HG03565 (cell line): ENCODE results near the gene ZFP64.
"Not testable (repeated sequence)": the region's sequence is repeated elsewhere in the genome, so short reads cannot be mapped to it uniquely, and the experiment has no call there.

Experiments
- ATAC-seq: cut with Tn5 transposase; IDR thresholded peaks from one replicate; pipeline ENCODE4 v1.9.1; 2021; ENCODE audit warnings: mild to moderate bottlenecking, moderate library complexity; ENCODE audit not compliant: unreplicated experiment

The ZFP64 gene

GRCh38 chr20:52166150-52166549 is 25.4 kb downstream of the ZFP64 start:
- ATAC-seq: no peak

DNA sequence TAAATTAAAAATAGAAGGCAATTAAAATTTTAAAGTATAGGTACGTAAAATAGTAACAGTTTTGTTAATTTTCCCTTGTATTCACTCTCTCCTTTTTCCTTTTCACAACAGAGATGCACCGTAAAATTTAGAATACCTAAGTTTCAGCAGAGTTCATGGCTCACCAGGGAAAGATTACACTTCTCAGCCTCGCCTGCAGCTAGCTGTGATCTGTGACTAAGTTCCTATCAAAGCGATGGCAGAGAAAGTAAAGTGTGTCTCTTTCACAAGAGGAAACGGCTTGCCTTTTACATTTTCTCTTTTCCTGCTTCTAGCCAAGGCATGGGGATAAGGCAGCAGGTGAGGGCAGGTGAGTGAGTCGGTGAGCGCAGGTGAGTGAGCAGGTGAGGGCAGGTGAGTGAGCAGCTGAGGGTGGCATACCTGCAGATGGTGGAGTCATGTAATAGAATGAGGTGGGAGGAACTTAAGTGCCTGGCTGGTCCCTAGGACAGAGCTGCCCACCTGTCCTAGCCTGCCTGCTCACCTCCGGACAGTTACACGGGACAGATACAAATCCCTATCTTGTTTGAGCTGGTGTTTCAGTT is 30.9 kb downstream of the ZFP64 start:
- no peak for ATAC-seq

DNA sequence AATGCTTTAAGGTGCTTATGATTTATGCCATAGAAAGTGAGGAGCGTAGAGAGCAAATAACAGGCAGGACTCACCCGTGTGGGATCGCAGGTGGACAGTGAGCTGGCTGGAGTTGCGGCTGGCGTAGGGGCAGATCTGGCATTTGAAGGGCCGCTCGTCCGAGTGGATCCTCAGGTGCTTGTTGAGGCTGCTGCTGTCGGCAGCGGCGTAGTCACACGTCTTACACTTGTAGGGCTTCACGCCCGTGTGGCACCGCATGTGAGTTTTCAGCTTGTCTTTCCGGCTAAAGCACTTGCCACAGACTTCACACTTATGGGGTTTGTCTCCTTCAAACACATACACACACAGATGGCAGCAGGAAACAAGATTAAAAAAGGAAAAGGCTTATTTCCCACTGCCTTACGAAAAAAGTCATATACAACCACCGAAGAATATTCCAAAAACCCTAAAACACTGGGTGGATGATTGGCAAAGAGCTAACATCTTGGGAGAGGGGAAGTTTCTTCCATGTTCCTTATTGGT is 31.5 kb downstream of the ZFP64 start:
- no peak for ATAC-seq

GRCh38 chr20:52154575-52154974 is 37.0 kb downstream of the ZFP64 start:
- no peak for ATAC-seq

DNA sequence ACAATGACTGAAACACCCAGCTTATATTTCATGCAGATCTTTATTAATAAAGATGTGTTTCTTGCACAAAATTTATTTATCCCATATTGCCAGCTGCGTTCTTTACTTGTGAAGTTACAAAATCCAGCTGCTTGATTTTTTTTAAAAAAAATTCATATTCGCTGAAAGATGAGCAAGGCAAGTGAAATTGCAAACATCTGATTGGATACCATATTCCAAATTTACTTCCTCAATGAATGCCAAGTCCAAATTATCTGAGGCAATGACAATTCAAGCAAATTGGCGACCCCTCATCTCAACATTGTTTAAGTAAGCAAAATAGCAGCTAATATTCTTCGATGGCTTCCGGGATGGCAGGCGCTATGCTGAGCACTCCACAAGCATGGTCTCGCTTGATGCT is 37.7 kb downstream of the ZFP64 start:
- no peak for ATAC-seq

DNA sequence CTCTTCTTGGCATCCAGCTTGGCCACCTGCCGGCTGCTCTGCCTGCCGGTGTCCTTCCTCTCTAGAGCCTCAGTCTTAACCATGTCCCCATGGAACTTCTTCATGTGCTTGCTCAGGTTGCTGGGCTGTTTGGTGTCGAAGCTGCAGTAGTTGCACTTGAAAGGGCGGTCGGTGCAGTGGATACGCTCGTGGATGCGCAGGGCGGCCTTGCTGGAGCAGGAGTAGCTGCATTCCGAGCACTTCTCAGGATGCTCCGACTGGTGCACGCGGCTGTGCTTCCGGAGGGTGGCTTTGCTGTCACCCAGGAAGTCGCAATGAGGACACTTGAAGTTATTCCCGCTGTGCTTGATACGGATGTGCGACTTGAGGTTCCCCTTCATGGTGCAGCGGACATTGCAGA is 38.7 kb downstream of the ZFP64 start:
- no peak for ATAC-seq

GRCh38 chr20:52152416-52152815 is 39.2 kb downstream of the ZFP64 start:
- no peak for ATAC-seq

GRCh38 chr20:52150440-52151258 is 40.9 kb downstream of the ZFP64 start:
- ATAC-seq: no peak

GRCh38 chr20:52145587-52145986 is 46.0 kb downstream of the ZFP64 start:
- ATAC-seq: no peak

DNA sequence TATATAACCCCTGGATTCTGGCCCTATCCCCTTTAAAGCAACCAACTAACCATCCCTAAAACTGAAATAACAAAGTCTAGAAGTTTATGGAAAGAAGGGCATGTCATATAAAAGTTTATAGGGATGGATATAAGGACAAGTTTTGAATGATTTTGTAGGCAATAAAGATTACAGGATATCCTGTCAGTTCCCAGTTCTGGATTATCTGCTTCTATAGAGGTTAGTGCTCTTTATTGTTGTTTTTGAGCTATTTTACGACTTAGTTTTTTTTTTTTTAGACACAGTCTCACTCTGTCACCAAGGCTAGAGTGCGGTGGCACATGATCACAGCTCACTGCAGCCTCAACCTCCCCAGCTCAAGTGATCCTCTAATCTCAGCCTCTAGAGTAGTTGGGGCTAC is 48.3 kb downstream of the ZFP64 start:
- ATAC-seq: no peak

GRCh38 chr20:52142757-52143156 is 48.8 kb downstream of the ZFP64 start:
- ATAC-seq: no peak

GRCh38 chr20:52139986-52140385 is 51.6 kb downstream of the ZFP64 start:
- no peak for ATAC-seq

GRCh38 chr20:52137850-52138249 is 53.7 kb downstream of the ZFP64 start:
- ATAC-seq: no peak

- ATAC-seq: not testable (repeated sequence)
Measured at GRCh38 chr20:52133714-52134113, 57.9 kb downstream of the ZFP64 start.

DNA sequence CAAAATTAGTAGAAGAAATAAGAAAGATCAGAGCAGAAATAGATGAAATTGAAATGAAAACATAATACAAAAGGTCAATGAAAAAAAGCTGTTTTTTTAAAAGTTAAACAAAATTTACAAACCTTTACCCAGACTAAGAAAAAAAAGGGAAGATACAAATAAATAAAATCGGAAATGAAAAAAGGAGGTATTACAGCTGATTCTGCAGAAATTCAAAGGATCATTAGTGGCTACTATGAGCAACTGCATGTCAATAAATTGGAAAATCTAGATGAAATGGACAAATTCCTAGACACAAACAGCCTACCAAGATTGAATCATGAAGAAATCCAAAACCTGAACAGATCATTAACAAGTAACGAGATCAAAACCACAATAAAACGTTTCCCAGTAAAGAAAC is 59.2 kb downstream of the ZFP64 start:
- ATAC-seq: no peak

GRCh38 chr20:52131048-52131643 is 60.4 kb downstream of the ZFP64 start:
- no peak for ATAC-seq

GRCh38 chr20:52130406-52130805 is 61.2 kb downstream of the ZFP64 start:
- ATAC-seq: no peak

GRCh38 chr20:52129611-52130010 is 62.0 kb downstream of the ZFP64 start:
- no peak for ATAC-seq

DNA sequence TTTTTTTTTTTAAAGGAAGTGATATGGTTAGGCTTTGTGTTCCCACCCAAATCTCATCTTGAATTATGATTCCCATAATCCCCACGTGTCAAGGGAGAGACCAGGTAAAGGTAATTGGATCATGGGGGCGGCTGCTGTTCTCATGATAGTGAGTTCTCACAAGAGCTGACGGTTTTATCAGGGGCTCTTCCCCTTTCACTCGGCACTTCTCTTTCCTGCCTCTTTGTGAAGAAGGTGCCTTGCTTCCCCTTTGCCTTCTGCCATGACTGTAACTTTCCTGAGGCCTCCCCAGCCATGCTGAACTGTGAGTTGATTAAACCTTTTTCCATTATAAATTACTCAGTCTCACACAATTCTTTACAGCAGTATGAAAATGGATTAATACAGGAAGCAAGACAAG is 64.3 kb downstream of the ZFP64 start:
- ATAC-seq: no peak

- no peak for ATAC-seq
Measured at GRCh38 chr20:52124821-52125220, 66.8 kb downstream of the ZFP64 start.

DNA sequence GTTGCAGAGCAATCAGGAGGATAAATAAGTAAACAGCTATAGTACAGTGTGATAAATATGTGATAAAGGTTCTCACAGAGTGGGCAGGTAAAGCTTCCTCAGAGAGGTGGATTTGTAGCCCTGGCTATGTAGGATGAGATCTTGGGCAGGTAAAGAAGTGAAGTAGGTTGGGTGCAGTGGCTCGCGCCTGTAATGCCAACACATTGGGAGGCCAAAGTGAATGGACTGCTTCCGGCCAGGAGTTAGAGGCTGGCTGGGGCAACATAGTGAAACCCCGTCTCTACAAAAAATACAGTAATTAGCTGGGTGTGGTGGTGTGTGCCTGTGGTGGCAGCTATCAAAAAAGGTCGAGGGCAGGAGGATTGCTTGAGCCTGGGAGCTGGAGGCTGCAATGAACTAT is 72.9 kb downstream of the ZFP64 start:
- no peak for ATAC-seq

- no peak for ATAC-seq
Measured at GRCh38 chr20:52118016-52118623, 73.5 kb downstream of the ZFP64 start.
